Measurements from ENCODE around the gene RBMX.

The RBMX gene

GRCh38 chrX:136829413-136829812 lies 51.1 kb downstream of the RBMX start:
- Histone ChIP-seq H3K4me1 (ENCODE audit: control insufficient read depth in 1 of 2, insufficient read depth in 2 of 2, low read length in 2 of 2) (no peaks in the 10 kb centered on the region), H3K9me3 (ENCODE audit: control insufficient read depth in 1 of 2, low read length in 2 of 2) (no peaks in the 10 kb centered on the region), H3K36me3 (ENCODE audit: control insufficient read depth in 1 of 2, insufficient read depth in 2 of 2, low read length in 2 of 2) (no peaks in the 10 kb centered on the region), H3K4me3 (ENCODE audit: low read depth in 1 of 2, low read length in 2 of 2) (no peak overlapping the region), H3K27ac (ENCODE audit: low read length) (no peak overlapping the region), H3K27me3 (ENCODE audit: low read depth, low read length) (no peaks in the 10 kb centered on the region)

- Histone ChIP-seq H3K4me1 (ENCODE audit: control insufficient read depth in 1 of 2, insufficient read depth in 2 of 2, low read length in 2 of 2) (no peaks in the 10 kb centered on the region), H3K27ac (ENCODE audit: low read length) (no peak overlapping the region)
Observed at GRCh38 chrX:136828830-136829229, 51.7 kb downstream of the RBMX start.

GRCh38 chrX:136827026-136827425 lies 53.5 kb downstream of the RBMX start:
- H3K27ac ChIP-seq (ENCODE audit: low read length), result no peak overlapping the region
- H3K36me3 ChIP-seq (ENCODE audit: control insufficient read depth in 1 of 2, insufficient read depth in 2 of 2, low read length in 2 of 2), result no peaks in the 10 kb centered on the region
- H3K4me1 ChIP-seq (ENCODE audit: control insufficient read depth in 1 of 2, insufficient read depth in 2 of 2, low read length in 2 of 2), result no peaks in the 10 kb centered on the region
- no peak overlapping the region for H3K4me3 ChIP-seq (ENCODE audit: low read depth in 1 of 2, low read length in 2 of 2)
- no peaks in the 10 kb centered on the region for H3K27me3 ChIP-seq (ENCODE audit: low read depth, low read length)
- H3K9me3 ChIP-seq (ENCODE audit: control insufficient read depth in 1 of 2, low read length in 2 of 2), result no peaks in the 10 kb centered on the region

More at GRCh38 chrX:136828830-136829229, 51.7 kb downstream of the RBMX start:
- no peaks in the 10 kb centered on the region for H3K27me3 ChIP-seq (ENCODE audit: low read depth, low read length)
- no peaks in the 10 kb centered on the region for H3K9me3 ChIP-seq (ENCODE audit: control insufficient read depth in 1 of 2, low read length in 2 of 2)
- H3K36me3 ChIP-seq (ENCODE audit: control insufficient read depth in 1 of 2, insufficient read depth in 2 of 2, low read length in 2 of 2), result no peaks in the 10 kb centered on the region
- H3K4me3 ChIP-seq (ENCODE audit: low read depth in 1 of 2, low read length in 2 of 2), result no peak overlapping the region

GRCh38 chrX:136825771-136826170 lies 54.8 kb downstream of the RBMX start:
- no peaks in the 10 kb centered on the region for H3K9me3 ChIP-seq (ENCODE audit: control insufficient read depth in 1 of 2, low read length in 2 of 2)
- H3K36me3 ChIP-seq (ENCODE audit: control insufficient read depth in 1 of 2, insufficient read depth in 2 of 2, low read length in 2 of 2), result no peaks in the 10 kb centered on the region
- no peak overlapping the region for H3K27ac ChIP-seq (ENCODE audit: low read length)
- no peaks in the 10 kb centered on the region for H3K4me1 ChIP-seq (ENCODE audit: control insufficient read depth in 1 of 2, insufficient read depth in 2 of 2, low read length in 2 of 2)
- no peak overlapping the region for H3K4me3 ChIP-seq (ENCODE audit: low read depth in 1 of 2, low read length in 2 of 2)
- H3K27me3 ChIP-seq (ENCODE audit: low read depth, low read length), result no peaks in the 10 kb centered on the region

Data from muscle layer of duodenum (tissue), 2 donors.